Measurements from ENCODE around the gene CHRNA9. TPM values are rescaled to one million over a fixed set of nuclear protein-coding genes. Genes with fewer than 3 reads are reported as not detected.
A peak's percentile ranks its signal among the peaks of the same experiment; 100 is the strongest.

The CHRNA9 gene
- total RNA-seq, 1 experiment from 2014 or later = not detected

GRCh38 chr4:40323866-40324265 is 11.3 kb upstream of the CHRNA9 start:
- Mint-ChIP-seq H3K4me3 (ENCODE audit: unreplicated experiment) (no peak overlapping the region), H3K4me1 (ENCODE audit: low read depth, unreplicated experiment) (peaks cover 17% of the 10 kb centered on the region), H3K27ac (ENCODE audit: unreplicated experiment) (no peak overlapping the region), H3K36me3 (ENCODE audit: insufficient read depth, unreplicated experiment) (no peaks in the 10 kb centered on the region), H3K27me3 (ENCODE audit: insufficient read depth, unreplicated experiment) (no peaks in the 10 kb centered on the region), H3K9me3 (ENCODE audit: unreplicated experiment) (no peaks in the 10 kb centered on the region)
- Histone ChIP-seq H3K27me3 (replicated peaks; ENCODE audit: control insufficient read depth, insufficient read depth, low read length) (no peaks in the 10 kb centered on the region; the same call in 1 of the 2 replicates), H3K4me3 (ENCODE audit: low read depth, low read length) (no peak overlapping the region), H3K9me3 (no peaks in the 10 kb centered on the region), H3K36me3 (ENCODE audit: control insufficient read depth, insufficient read depth, low read length) (no peaks in the 10 kb centered on the region), H3K4me1 (peaks cover 9% of the 10 kb centered on the region; the same call in 1 of the 2 replicates)
- ChIA-PET CTCF (no interaction called here), POLR2A (interaction anchor here (1.0 kb wide), 1 partner anchor 268 kb away, joined by 3 read pairs; the partner anchor contains the start of gene N4BP2)
- no peak for DNase-seq
- TF ChIP-seq CTCF (IDR thresholded peaks at IDR 0.05; ENCODE audit: insufficient read depth in 1 of 2, low read depth in 1 of 2, low read length in 1 of 2, severe bottlenecking in 1 of 2, unreplicated experiment in 1 of 2) = no peak
- intact Hi-C loops (cut with micrococcal nuclease; ENCODE audit: unreplicated experiment) = no loop called here
- BruUV-seq (replicated peaks) = no TSS peak

- H3K36me3 ChIP-seq (ENCODE audit: control insufficient read depth, insufficient read depth, low read length) = no peaks in the 10 kb centered on the region
- peak; percentile 76 to 83 for TF ChIP-seq CTCF (IDR thresholded peaks at IDR 0.05; ENCODE audit: insufficient read depth in 1 of 2, low read depth in 1 of 2, low read length in 1 of 2, severe bottlenecking in 1 of 2, unreplicated experiment in 1 of 2)
- no peak overlapping the region for H3K4me3 ChIP-seq (ENCODE audit: low read depth, low read length)
- H3K9me3 ChIP-seq = no peaks in the 10 kb centered on the region
- peak; percentile 55 to 59 for DNase-seq
- H3K27ac Mint-ChIP-seq (ENCODE audit: unreplicated experiment) = no peak overlapping the region
- H3K4me1 ChIP-seq = peaks cover 9% of the 10 kb centered on the region; the same call in 1 of the 2 replicates
- H3K9me3 Mint-ChIP-seq (ENCODE audit: unreplicated experiment) = no peaks in the 10 kb centered on the region
- CTCF ChIA-PET = interaction anchor here (0.6 to 1.4 kb wide), 10 partner anchors 9 to 889 kb away, joined by 3 to 15 read pairs (median 4); partner anchors contain the start of genes APBB2 and N4BP2
- no TSS peak for BruUV-seq (replicated peaks)
- intact Hi-C loops (cut with micrococcal nuclease; ENCODE audit: unreplicated experiment) = loop anchor here (1.0 kb wide), 3 partner anchors 78 to 183 kb away; no protein-coding TSS in a partner anchor
- no peaks in the 10 kb centered on the region for H3K36me3 Mint-ChIP-seq (ENCODE audit: insufficient read depth, unreplicated experiment)
- H3K27me3 Mint-ChIP-seq (ENCODE audit: insufficient read depth, unreplicated experiment) = no peaks in the 10 kb centered on the region
- H3K4me1 Mint-ChIP-seq (ENCODE audit: low read depth, unreplicated experiment) = peaks cover 17% of the 10 kb centered on the region
- no peak overlapping the region for H3K4me3 Mint-ChIP-seq (ENCODE audit: unreplicated experiment)
- no peaks in the 10 kb centered on the region; the same call in 1 of the 2 replicates for H3K27me3 ChIP-seq (replicated peaks; ENCODE audit: control insufficient read depth, insufficient read depth, low read length)
- POLR2A ChIA-PET = no interaction called here
These were observed 9.6 kb upstream of the CHRNA9 start for GRCh38 chr4:40325406-40326019.

GRCh38 chr4:40327340-40327739 is 7.8 kb upstream of the CHRNA9 start:
- no peaks in the 10 kb centered on the region for H3K36me3 ChIP-seq (ENCODE audit: control insufficient read depth, insufficient read depth, low read length)
- POLR2A ChIA-PET = no interaction called here
- no peaks in the 10 kb centered on the region for H3K9me3 Mint-ChIP-seq (ENCODE audit: unreplicated experiment)
- H3K27ac Mint-ChIP-seq (ENCODE audit: unreplicated experiment) = no peak overlapping the region
- DNase-seq = no peak
- no peaks in the 10 kb centered on the region for H3K27me3 Mint-ChIP-seq (ENCODE audit: insufficient read depth, unreplicated experiment)
- no peaks in the 10 kb centered on the region; the same call in 1 of the 2 replicates for H3K27me3 ChIP-seq (replicated peaks; ENCODE audit: control insufficient read depth, insufficient read depth, low read length)
- no peaks in the 10 kb centered on the region for H3K9me3 ChIP-seq
- CTCF ChIA-PET = no interaction called here
- no TSS peak for BruUV-seq (replicated peaks)
- 0 out of 2 replicates have a peak, but pooled peaks cover 3% of the 10 kb centered on the region for H3K4me1 ChIP-seq
- TF ChIP-seq CTCF (IDR thresholded peaks at IDR 0.05; ENCODE audit: insufficient read depth in 1 of 2, low read depth in 1 of 2, low read length in 1 of 2, severe bottlenecking in 1 of 2, unreplicated experiment in 1 of 2) = no peak
- no peak overlapping the region for H3K4me3 ChIP-seq (ENCODE audit: low read depth, low read length)
- no peak overlapping the region for H3K4me3 Mint-ChIP-seq (ENCODE audit: unreplicated experiment)
- H3K4me1 Mint-ChIP-seq (ENCODE audit: low read depth, unreplicated experiment) = peaks cover 5% of the 10 kb centered on the region
- intact Hi-C loops (cut with micrococcal nuclease; ENCODE audit: unreplicated experiment) = no loop called here
- H3K36me3 Mint-ChIP-seq (ENCODE audit: insufficient read depth, unreplicated experiment) = no peaks in the 10 kb centered on the region

Data from Caco-2 (cell line).